Activated T-helper 2 cell treated with anti-CD3 and anti-CD28 coated beads, Interferon-gamma antibody, Interleukin-2, Interleukin-4, amounts not matched to agents 10 μg/mL and 5 μg/mL and 100 μg/mL, durations not matched to agents 14 hours and 24 hours and 36 hours (primary cell): Measurements from ENCODE around the gene FAM117B. TPM values are rescaled to one million over a fixed set of nuclear protein-coding genes. Genes with fewer than 3 reads are reported as not detected.

Source experiments
- DNase-seq: peaks from one replicate; pipeline ENCODE4 v3.0.0; 2021; ENCODE audit warnings: low spot score
- H3K27ac Mint-ChIP-seq: one replicate; pipeline ENCODE4 v1.8.0; 2021; ENCODE audit warnings: mixed read lengths
- H3K27me3 Mint-ChIP-seq: one replicate; pipeline ENCODE4 v1.8.0; 2021; ENCODE audit warnings: low read depth, mixed read lengths
- H3K36me3 Mint-ChIP-seq: one replicate; pipeline ENCODE4 v1.8.0; 2021; ENCODE audit warnings: low read depth, mixed read lengths
- H3K4me1 Mint-ChIP-seq: one replicate; pipeline ENCODE4 v1.8.0; 2021; ENCODE audit warnings: low read depth, mixed read lengths
- H3K4me3 Mint-ChIP-seq: one replicate; pipeline ENCODE4 v1.8.0; 2021; ENCODE audit warnings: low read depth, mild to moderate bottlenecking, moderate library complexity, mixed read lengths
- H3K9me3 Mint-ChIP-seq: one replicate; pipeline ENCODE4 v1.8.0; 2021; ENCODE audit warnings: mixed read lengths
- intact Hi-C: fragments of 100-400 bp; cut with micrococcal nuclease; formaldehyde crosslinking; loops from one replicate; pipeline ENCODE4 v1.15.1; 2023
- total RNA-seq: library from RNA; stranded (reverse); gene quantifications from 2 replicates; pipeline ENCODE4 v1.2.3, GENCODE V29; 2022

Gene FAM117B
- total RNA-seq, 1 donor from 2014 or later: 8.3 TPM

DNA sequence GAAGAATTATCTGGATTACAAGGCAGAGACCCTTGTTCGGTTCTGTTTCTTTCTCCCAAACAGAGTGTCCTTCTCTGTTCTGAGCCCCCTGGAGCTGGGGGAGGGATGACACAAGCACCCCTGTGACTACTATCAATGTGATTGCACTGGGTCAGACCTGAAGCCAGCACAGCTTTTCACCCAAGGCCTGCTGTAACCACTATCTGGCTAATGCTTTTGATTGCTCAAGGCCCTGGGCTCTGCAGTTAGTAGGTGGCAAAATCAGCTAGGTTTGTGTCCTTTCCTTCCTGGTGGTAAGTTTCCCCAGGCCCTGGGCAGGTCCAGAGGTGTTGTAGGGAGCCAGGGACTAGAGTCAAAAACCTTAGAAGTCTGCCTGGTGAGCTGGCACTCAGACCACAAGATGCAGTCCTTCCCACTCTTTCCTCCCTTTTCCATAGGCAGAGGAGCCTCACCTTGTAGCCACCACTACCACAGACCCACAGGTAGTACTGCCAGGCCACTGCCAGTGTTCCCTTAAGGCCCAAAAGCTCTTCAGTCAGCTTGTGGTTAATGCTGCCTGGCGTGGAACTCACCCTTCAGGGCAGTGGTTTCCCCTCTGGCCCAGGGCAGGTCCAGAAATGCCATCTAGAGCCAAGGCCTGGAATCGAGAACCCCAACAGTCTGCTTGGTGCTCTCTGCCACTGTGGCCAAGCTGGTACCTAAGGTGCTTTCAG is 83.0 kb downstream of the FAM117B start:
- H3K4me3 Mint-ChIP-seq: no peak overlapping the region
- intact Hi-C loops: no loop called here
- H3K9me3 Mint-ChIP-seq: peaks cover 27% of the 10 kb centered on the region
- H3K27ac Mint-ChIP-seq: no peak overlapping the region
- H3K4me1 Mint-ChIP-seq: no peaks in the 10 kb centered on the region
- DNase-seq: no peak
- H3K36me3 Mint-ChIP-seq: peaks cover 22% of the 10 kb centered on the region
- no peaks in the 10 kb centered on the region for H3K27me3 Mint-ChIP-seq

DNA sequence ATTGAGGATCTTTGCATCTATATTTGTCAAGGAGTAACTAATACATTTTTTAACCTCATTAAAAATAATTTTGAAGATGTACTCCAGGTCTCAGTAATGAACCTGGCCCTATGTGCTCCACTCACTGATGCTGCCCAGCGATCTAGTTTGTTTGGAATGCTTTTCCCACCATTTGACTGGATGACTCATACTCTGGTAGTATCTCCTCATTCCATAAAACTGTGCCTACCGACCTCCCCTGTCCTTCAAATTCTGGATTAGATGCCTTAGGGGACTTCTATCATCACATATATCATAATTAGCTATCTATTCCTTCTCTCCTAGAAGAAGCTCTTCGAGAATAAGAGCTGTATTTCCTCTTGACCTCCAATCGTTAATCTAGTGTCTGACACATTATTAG is 83.8 kb downstream of the FAM117B start:
- H3K4me1 Mint-ChIP-seq: peaks cover 6% of the 10 kb centered on the region
- intact Hi-C loops: no loop called here

DNA sequence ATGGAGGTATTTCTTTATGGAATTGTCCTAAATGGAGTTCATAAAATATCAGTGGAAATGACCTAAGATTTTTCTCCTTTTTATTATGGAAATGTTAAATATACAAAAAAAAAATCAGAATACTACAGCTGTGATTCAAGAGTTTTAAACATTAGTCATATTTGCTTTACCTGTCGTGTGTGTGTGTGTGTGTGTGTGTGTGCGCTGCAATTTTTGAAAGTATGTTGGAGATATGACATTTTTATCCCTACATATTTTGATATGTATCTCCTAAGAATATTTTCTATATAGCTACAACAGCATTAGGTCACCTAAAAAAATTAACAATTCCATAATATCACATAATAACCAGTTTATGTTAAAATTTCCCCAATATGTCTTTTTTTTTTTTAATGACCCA is 85.5 kb downstream of the FAM117B start:
- Mint-ChIP-seq H3K27ac (no peak overlapping the region), H3K4me3 (no peak overlapping the region), H3K36me3 (peaks cover 16% of the 10 kb centered on the region), H3K9me3 (peaks cover 18% of the 10 kb centered on the region), H3K27me3 (no peaks in the 10 kb centered on the region), H3K4me1 (peaks cover 6% of the 10 kb centered on the region)
- DNase-seq: no peak
- intact Hi-C loops: no loop called here

More for the DNA sequence above, 83.8 kb downstream of the FAM117B start:
- peaks cover 18% of the 10 kb centered on the region for H3K9me3 Mint-ChIP-seq
- DNase-seq: no peak
- no peak overlapping the region for H3K4me3 Mint-ChIP-seq
- H3K36me3 Mint-ChIP-seq: peaks cover 14% of the 10 kb centered on the region
- no peaks in the 10 kb centered on the region for H3K27me3 Mint-ChIP-seq
- H3K27ac Mint-ChIP-seq: no peak overlapping the region

DNA sequence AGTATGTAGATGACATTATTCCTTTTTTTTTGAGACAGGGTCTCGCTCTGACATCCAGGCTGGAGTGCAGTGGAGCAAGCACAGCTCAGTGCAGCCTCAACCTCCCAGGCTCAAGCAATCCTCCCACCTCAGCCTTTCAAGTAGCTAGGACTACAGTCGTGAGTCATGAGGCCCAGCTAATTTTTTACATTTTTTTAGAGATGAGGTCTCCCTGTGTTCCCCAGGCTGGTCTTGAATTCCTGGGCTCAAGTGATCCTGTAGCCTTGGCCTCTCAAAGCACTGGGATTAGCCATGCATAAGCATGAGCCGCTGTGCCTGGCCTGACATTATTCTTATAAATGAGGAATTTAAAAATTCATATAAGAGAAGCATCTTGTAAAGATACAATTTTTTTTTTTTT is 86.9 kb downstream of the FAM117B start:
- Mint-ChIP-seq H3K36me3 (peaks cover 17% of the 10 kb centered on the region), H3K27ac (no peak overlapping the region), H3K27me3 (no peaks in the 10 kb centered on the region), H3K4me1 (peaks cover 6% of the 10 kb centered on the region), H3K9me3 (peaks cover 6% of the 10 kb centered on the region), H3K4me3 (no peak overlapping the region)
- intact Hi-C loops: no loop called here
- DNase-seq: no peak

DNA sequence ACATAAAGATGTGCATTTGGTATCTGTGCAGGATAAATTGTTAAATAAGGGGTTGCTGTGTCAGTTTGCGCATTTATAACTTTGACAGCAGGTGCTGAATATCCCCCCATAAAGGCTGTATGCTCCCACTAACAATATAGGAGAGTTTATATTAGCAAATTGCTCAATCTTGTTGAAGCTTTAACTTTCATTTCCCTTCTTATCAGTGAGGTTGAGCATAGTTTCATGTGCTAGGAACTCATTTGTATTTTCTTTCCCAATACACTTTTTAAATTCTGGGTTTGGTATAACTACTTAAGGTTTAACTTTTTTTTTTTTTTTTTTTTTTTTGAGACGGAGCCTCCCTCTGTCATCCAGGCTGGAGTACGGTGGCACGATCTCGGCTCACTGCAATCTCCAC is 89.0 kb downstream of the FAM117B start:
- DNase-seq: no peak

DNA sequence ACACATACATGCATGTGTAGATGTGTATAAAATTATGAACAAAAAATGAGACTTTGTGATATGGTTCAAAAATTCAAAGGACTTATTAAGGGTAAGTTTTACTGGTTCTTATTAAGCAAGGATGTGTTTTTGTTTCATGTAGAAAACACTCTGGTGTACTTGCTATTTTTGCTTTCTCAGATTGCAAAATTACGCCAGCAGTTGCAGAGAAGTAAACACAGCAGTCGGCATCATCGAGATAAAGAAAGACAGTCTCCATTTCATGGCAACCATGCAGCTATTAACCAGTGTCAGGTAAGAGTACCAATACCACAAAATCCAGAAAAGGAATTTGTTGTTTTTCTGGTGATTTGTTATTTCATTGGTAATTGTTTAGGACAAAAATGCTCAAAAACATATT is 91.3 kb downstream of the FAM117B start:
- Mint-ChIP-seq H3K4me3 (no peak overlapping the region), H3K9me3 (peaks cover 5% of the 10 kb centered on the region), H3K27ac (no peak overlapping the region), H3K4me1 (peaks cover 11% of the 10 kb centered on the region), H3K36me3 (peaks cover 36% of the 10 kb centered on the region), H3K27me3 (no peaks in the 10 kb centered on the region)
- DNase-seq: no peak
- intact Hi-C loops: no loop called here

More for the DNA sequence above, 89.0 kb downstream of the FAM117B start:
- Mint-ChIP-seq H3K36me3 (peaks cover 20% of the 10 kb centered on the region), H3K9me3 (no peaks in the 10 kb centered on the region), H3K27ac (no peak overlapping the region), H3K27me3 (no peaks in the 10 kb centered on the region), H3K4me3 (no peak overlapping the region), H3K4me1 (peaks cover 9% of the 10 kb centered on the region)
- intact Hi-C loops: no loop called here

DNA sequence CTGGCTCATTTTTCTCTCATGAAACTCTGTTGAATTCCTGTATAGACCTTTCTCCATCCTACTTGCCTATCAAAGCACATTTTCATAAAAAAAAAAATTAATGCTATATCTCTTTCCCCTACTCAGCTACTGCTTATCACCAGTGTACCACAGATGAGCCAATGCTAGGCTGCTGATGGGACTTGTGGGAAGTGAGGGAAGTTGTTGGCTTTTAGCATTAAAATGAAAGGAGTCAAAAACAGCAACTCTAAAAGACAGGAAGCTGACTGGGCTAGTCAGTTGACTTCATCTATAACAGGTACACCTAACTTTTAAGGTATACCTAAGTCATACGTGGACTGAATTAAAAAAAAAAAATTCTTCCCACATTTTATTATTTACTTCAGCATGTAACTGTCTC is 102.1 kb downstream of the FAM117B start:
- intact Hi-C loops: no loop called here
- H3K4me3 Mint-ChIP-seq: no peak overlapping the region
- no peak overlapping the region for H3K27ac Mint-ChIP-seq

DNA sequence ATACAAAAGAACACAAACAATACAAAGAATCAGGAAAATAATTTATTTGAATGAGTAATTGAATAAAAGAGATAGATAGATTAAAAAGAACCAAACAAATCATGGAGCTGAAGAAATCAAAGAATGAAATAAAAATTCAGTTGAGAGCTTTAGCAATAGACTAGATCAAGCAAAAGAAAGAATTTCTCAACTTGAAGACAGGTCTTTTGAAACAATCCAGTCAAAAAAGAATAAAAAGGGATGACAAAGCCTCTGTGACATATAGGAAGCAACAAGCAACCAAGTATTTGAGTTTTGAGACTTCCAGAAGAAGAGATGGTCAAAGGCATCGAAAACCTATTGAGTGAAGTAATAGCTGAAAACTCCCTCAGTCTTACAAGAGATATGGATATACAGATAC is 108.8 kb downstream of the FAM117B start:
- Mint-ChIP-seq H3K27me3 (no peaks in the 10 kb centered on the region), H3K36me3 (peaks cover 44% of the 10 kb centered on the region), H3K27ac (no peak overlapping the region), H3K4me1 (no peaks in the 10 kb centered on the region), H3K4me3 (no peak overlapping the region), H3K9me3 (peaks cover 36% of the 10 kb centered on the region)
- DNase-seq: no peak
- intact Hi-C loops: no loop called here

More for the DNA sequence above, 102.1 kb downstream of the FAM117B start:
- peaks cover 1% of the 10 kb centered on the region for H3K4me1 Mint-ChIP-seq
- H3K9me3 Mint-ChIP-seq: peaks cover 15% of the 10 kb centered on the region
- H3K27me3 Mint-ChIP-seq: no peaks in the 10 kb centered on the region
- DNase-seq: no peak
- peaks cover 40% of the 10 kb centered on the region for H3K36me3 Mint-ChIP-seq

DNA sequence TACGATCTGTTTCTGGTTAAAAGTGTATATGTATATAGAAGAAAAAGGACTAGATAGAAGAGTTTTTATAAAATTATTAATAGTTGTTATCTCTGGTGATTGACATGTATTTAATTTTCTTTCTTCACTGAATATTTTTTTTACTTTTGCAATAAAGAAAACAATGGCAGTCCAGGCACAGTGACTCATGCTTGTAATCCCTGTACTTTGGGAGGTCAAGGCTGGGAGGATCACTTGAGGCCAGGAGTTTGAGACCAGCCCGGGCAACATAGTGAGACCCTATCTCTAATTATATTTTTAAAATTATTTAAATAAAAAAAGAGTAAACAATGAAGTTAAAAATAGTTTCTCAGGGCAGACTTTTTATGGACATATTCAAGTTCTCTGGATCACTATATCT is 114.7 kb downstream of the FAM117B start:
- no peaks in the 10 kb centered on the region for H3K27me3 Mint-ChIP-seq
- intact Hi-C loops: no loop called here
- H3K27ac Mint-ChIP-seq: no peak overlapping the region
- peaks cover 19% of the 10 kb centered on the region for H3K4me1 Mint-ChIP-seq
- peaks cover 29% of the 10 kb centered on the region for H3K9me3 Mint-ChIP-seq
- H3K36me3 Mint-ChIP-seq: peaks cover 31% of the 10 kb centered on the region
- no peak for DNase-seq
- H3K4me3 Mint-ChIP-seq: no peak overlapping the region

DNA sequence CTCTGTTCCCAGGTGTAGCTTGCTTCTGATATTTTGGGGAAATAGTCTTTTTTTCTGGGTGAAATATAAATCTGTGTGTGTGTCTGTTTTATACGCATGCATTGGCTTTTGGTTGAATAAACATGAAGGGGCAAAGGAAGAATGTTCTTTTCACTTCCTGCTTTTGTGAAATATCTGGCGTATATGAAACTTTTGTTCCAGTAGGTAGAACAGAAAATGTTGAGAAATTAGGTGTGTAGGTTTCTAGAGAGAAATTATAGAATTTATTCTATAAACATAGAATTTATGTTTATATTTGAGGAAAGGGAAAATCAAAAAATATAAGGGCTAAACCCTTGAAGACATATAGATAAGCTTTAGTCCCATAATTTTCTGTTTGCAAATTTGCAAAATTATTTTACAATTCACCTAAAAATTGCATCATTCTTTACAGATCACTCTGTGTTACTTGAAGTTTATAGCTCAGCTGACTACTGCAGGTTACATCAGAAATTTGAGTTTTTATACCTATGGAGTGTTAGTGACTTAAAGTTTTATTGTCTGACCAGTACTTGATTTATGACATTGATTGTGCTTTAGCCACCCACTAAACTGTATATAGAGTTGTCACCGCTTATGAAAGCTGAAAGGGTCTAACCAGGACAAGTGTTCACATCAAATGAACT is 116.1 kb downstream of the FAM117B start:
- Mint-ChIP-seq H3K4me3 (no peak overlapping the region), H3K9me3 (peaks cover 19% of the 10 kb centered on the region), H3K4me1 (peaks cover 19% of the 10 kb centered on the region), H3K36me3 (peaks cover 28% of the 10 kb centered on the region), H3K27ac (peak overlapping the region; percentile 15), H3K27me3 (no peaks in the 10 kb centered on the region)
- no peak for DNase-seq
- intact Hi-C loops: no loop called here

DNA sequence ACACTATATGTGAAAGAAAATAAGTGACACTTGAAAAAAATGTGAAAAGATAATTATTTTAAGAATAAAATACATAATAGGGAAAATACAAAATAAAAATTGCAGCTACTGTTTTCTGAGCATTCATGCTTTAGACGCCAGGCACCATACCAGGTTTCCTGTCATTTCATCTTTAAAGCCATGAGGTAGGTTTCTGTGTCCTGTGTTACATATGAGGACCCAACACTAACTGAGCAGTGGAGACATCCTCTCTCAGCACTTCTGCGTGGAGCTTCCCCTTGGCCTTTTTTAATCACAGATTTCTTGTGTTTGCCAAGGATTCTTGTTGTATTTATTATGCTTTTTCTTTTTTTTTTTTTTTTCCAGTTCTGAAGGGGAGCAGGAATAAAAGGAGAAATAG is 117.3 kb downstream of the FAM117B start:
- Mint-ChIP-seq H3K4me1 (peaks cover 19% of the 10 kb centered on the region), H3K27ac (no peak overlapping the region), H3K4me3 (no peak overlapping the region), H3K36me3 (peaks cover 27% of the 10 kb centered on the region), H3K27me3 (no peaks in the 10 kb centered on the region), H3K9me3 (peaks cover 13% of the 10 kb centered on the region)
- no peak for DNase-seq
- intact Hi-C loops: no loop called here

DNA sequence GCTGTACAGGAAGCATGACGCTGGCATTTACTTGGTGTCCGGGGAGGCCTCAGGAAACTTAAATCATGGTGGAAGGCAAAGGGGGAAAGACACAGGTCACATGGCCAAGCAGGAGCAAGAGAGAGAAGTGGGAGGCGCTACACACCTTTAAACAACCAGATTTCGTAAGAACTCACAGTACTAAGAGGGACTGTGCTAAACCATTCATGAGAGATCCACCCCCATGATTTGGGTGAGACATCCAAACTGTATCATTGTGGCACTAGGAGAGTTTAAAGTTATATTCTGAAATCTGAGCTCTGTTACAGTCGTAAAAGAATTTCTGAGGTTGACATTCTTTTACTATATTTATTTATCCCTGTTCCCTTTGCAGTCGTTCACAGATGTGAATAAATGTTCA is 120.2 kb downstream of the FAM117B start:
- Mint-ChIP-seq H3K36me3 (peaks cover 34% of the 10 kb centered on the region), H3K9me3 (peaks cover 13% of the 10 kb centered on the region), H3K4me3 (no peak overlapping the region), H3K4me1 (peaks cover 20% of the 10 kb centered on the region), H3K27me3 (no peaks in the 10 kb centered on the region), H3K27ac (no peak overlapping the region)
- no peak for DNase-seq
- intact Hi-C loops: no loop called here

DNA sequence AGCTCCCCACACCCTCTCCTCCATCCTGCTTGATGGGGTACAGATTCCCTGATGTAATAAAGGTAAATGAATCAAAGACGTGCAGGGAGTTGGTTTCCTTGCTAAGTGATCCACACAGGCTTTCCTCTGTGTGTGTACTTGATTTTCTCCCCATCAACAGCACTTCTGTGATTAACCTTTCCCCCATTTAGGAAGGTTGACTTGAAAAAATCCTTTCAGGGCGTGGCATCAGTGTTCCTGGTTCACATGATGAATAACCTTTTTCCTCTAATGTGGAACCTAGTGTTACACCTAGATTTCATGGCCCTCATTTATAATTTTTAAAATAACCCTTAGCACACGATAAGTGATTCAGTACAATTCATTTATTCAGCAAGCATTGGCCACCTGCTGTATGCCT is 121.8 kb downstream of the FAM117B start:
- Mint-ChIP-seq H3K27ac (no peak overlapping the region), H3K4me1 (peaks cover 24% of the 10 kb centered on the region), H3K9me3 (peaks cover 13% of the 10 kb centered on the region), H3K36me3 (peaks cover 47% of the 10 kb centered on the region), H3K4me3 (no peak overlapping the region), H3K27me3 (no peaks in the 10 kb centered on the region)
- intact Hi-C loops: no loop called here
- DNase-seq: no peak
